Activated CD4-positive, alpha-beta T cell treated with anti-CD3 and anti-CD28 coated beads for 36 hours (primary cell): ENCODE data around the gene TEF. TPM values are rescaled to one million over a fixed set of nuclear protein-coding genes. Genes with fewer than 3 reads are reported as not detected.

Experiments
- ATAC-seq: fragments of 200-7000 bp; cut with Tn5 transposase; one replicate; pipeline ENCODE4 v1.10.0; 2021; ENCODE audit warnings: mild to moderate bottlenecking, moderate library complexity
- CTCF ChIA-PET: fragments of 350-600 bp; sonication (Branson Sonifier 250); formaldehyde crosslinking; loops from one replicate; lab custom pipeline; 2021; ENCODE audit warnings: antibody characterized with exemption; lab: Charles Lee
- POLR2A ChIA-PET: fragments of 350-600 bp; sonication (Branson Sonifier 250); formaldehyde crosslinking; loops from one replicate; lab custom pipeline; 2021; ENCODE audit warnings: antibody characterized with exemption, inconsistent platforms; lab: Charles Lee
- DNase-seq: peaks from one replicate; pipeline ENCODE4 v3.0.0-alpha.2; 2020
- H3K27ac Mint-ChIP-seq: one replicate; pipeline ENCODE4 v1.8.0; 2021; ENCODE audit warnings: mixed read lengths
- H3K27me3 Mint-ChIP-seq: one replicate; pipeline ENCODE4 v1.8.0; 2021; ENCODE audit warnings: mixed read lengths
- H3K36me3 Mint-ChIP-seq: one replicate; pipeline ENCODE4 v1.8.0; 2021; ENCODE audit warnings: low read depth, mixed read lengths
- H3K4me1 Mint-ChIP-seq: one replicate; pipeline ENCODE4 v1.8.0; 2021; ENCODE audit warnings: mixed read lengths
- H3K4me3 Mint-ChIP-seq: one replicate; pipeline ENCODE4 v1.8.0; 2021; ENCODE audit warnings: mild to moderate bottlenecking, moderate library complexity, mixed read lengths
- H3K9me3 Mint-ChIP-seq: one replicate; pipeline ENCODE4 v1.8.0; 2021; ENCODE audit warnings: low read depth, mixed read lengths
- intact Hi-C, 2 experiments: fragments of 100-400 bp; cut with DNase I in 1 of 2; cut with micrococcal nuclease in 1 of 2; formaldehyde crosslinking; loops; one replicate each; pipeline versions ENCODE4 v1.14.2 to v1.15.1; 2022 to 2024; cut with DNase I, micrococcal nuclease
- total RNA-seq, 2 experiments: library from RNA; stranded (reverse); gene quantifications; one replicate each; pipeline ENCODE4 v1.2.3, GENCODE V29; 2021

Gene TEF
- total RNA-seq, 2 experiments from 2014 or later, result 1.7 to 2.2 TPM

DNA sequence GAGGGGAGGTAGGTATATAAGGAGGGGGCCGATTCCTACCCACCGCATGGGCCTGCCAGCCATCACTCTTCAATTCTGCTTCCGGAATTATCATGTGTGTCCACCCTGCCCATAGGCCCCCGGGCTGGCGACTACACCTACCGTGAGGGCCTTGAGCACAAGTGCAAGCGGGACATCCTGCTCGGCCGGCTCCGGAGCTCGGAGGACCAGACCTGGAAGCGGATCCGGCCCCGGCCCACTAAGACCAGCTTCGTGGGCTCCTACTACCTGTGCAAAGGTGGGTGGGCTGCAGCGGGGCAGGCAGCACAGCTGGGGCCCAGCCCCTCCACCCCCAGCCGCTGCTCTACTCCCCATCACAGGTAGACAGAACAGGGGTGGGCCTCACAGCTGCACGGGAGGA lies 38.4 kb upstream of the TEF start:
- Mint-ChIP-seq H3K27ac (no peak overlapping the region), H3K4me3 (no peak overlapping the region), H3K27me3 (no peaks in the 10 kb centered on the region), H3K36me3 (peaks cover 25% of the 10 kb centered on the region), H3K4me1 (no peaks in the 10 kb centered on the region), H3K9me3 (no peaks in the 10 kb centered on the region)
- ChIA-PET CTCF (no interaction called here), POLR2A (interaction anchor here (0.6 kb wide), 1 partner anchor 19 kb away, joined by 4 read pairs; no protein-coding TSS in a partner anchor)
- DNase-seq, result no peak
- intact Hi-C loops, result no loop called here
- ATAC-seq, result no peak

- no peak for ATAC-seq
- ChIA-PET CTCF (no interaction called here), POLR2A (interaction anchor here (0.6 kb wide), 1 partner anchor 18 kb away, joined by 4 read pairs; no protein-coding TSS in a partner anchor)
- intact Hi-C loops, result no loop called here
- H3K27me3 Mint-ChIP-seq, result no peaks in the 10 kb centered on the region
- H3K4me3 Mint-ChIP-seq, result no peak overlapping the region
- no peaks in the 10 kb centered on the region for H3K9me3 Mint-ChIP-seq
- H3K4me1 Mint-ChIP-seq, result no peaks in the 10 kb centered on the region
- H3K36me3 Mint-ChIP-seq, result peaks cover 25% of the 10 kb centered on the region
- DNase-seq, result no peak
- no peak overlapping the region for H3K27ac Mint-ChIP-seq
These were observed 38.0 kb upstream of the TEF start for GRCh38 chr22:41343717-41344116.

DNA sequence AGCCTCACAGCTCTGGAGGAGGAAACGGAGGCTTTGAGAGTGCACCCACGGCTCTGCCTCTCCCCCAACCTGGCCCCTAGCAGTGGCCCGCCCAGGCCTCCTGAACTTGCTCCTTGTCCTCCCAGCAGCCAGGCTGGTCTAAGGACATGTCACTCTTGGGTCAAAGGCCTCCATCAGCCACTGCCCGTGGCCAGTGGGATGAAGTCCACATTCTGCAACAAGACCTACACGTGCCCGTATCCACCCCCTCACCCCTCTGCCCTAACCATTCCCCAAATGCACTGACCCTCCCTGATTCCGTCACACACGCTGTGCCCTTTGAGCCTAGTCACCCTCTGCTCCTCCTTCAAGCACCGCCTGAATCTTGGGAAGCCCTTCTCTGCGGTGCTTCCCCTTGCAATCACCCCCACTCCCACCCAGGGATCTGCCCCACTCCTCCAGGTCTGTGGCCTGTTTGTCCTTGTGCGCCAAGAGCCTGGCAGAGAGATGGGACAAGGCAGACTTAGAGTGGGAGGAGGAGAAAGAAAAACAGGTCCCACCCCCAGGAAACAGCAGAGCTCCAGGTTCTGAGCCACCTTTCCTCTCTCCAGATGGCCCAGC lies 37.5 kb upstream of the TEF start:
- CTCF ChIA-PET, result no interaction called here
- H3K4me3 Mint-ChIP-seq, result no peak overlapping the region
- no peaks in the 10 kb centered on the region for H3K27me3 Mint-ChIP-seq
- POLR2A ChIA-PET, result interaction anchor here (0.6 kb wide), 1 partner anchor 136 kb away, joined by 5 read pairs; no protein-coding TSS in a partner anchor
- intact Hi-C loops, result no loop called here
- ATAC-seq (no peak), DNase-seq (no peak)
- H3K9me3 Mint-ChIP-seq, result no peaks in the 10 kb centered on the region
- H3K27ac Mint-ChIP-seq, result no peak overlapping the region
- peaks cover 30% of the 10 kb centered on the region for H3K36me3 Mint-ChIP-seq
- no peaks in the 10 kb centered on the region for H3K4me1 Mint-ChIP-seq

DNA sequence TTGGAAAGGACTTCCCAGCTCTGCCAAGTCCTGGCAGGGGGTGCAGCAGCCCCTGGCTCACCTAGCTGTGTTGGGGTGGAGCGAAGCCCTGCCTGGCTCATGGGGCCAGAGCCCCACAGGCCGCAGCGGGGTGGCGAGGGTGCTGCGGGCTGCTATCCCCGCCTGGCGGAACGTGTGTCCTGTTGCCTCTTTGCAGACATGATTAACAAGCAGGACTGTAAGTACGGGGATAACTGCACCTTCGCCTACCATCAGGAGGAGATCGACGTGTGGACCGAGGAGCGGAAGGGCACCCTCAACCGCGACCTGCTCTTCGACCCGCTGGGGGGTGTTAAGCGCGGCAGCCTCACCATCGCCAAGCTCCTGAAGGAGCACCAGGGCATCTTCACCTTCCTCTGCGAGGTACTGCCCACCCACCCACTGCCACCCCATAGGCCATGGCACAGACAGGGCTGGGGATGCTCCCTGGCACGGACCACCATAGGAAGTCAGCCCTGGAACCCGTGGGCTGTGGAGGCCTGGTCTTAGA lies 35.9 kb upstream of the TEF start:
- ChIA-PET CTCF (no interaction called here), POLR2A (no interaction called here)
- no peak for DNase-seq
- H3K9me3 Mint-ChIP-seq, result no peaks in the 10 kb centered on the region
- peaks cover 37% of the 10 kb centered on the region for H3K36me3 Mint-ChIP-seq
- intact Hi-C loops, result no loop called here
- no peak for ATAC-seq
- H3K27ac Mint-ChIP-seq, result no peak overlapping the region
- no peaks in the 10 kb centered on the region for H3K27me3 Mint-ChIP-seq
- H3K4me3 Mint-ChIP-seq, result no peak overlapping the region
- H3K4me1 Mint-ChIP-seq, result no peaks in the 10 kb centered on the region

DNA sequence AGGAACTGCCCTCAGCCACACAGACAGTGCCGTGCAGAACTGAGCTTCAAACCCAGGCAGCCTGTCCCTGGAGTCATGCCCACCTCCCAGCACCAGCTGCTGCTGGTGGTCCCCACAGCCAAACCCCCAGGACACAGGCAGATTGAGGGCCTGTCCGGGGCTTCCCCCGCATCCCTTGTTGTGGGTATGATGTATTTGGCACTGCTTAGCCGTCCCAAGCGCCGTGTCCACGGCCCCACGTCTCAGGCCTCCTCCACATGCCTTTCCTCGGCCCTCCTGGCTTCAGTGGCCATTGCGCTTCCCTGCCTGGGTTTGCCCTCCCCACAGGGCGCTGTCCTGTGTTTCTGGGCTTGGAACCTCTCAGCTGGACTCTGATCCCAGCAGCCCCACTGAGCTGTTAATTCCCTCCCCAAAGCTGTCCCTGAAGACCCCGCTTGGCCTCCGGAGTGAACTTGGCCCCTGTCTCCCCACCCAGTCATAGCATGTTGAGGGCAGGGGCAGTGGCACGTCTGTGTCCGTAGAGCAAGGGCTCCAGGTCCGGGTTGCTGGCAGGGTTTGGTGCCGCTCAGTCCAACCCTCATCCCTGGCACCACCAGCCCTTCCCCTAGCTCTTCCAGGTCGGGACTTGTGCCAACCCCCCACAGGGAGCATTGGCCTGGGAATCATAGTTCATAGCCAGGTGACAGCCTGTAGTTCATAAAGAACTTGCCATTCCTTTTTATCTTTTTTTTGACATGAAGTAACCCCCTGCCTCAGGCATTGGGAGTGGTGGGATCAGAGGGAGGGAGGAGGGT lies 34.5 kb upstream of the TEF start:
- ChIA-PET POLR2A (no interaction called here), CTCF (interaction anchor here (0.6 kb wide), 1 partner anchor 190 kb away, joined by 5 read pairs; no protein-coding TSS in a partner anchor)
- Mint-ChIP-seq H3K4me1 (no peaks in the 10 kb centered on the region), H3K4me3 (no peak overlapping the region), H3K9me3 (no peaks in the 10 kb centered on the region), H3K36me3 (peaks cover 40% of the 10 kb centered on the region), H3K27ac (no peak overlapping the region), H3K27me3 (no peaks in the 10 kb centered on the region)
- intact Hi-C loops, result no loop called here
- ATAC-seq (no peak), DNase-seq (no peak)

DNA sequence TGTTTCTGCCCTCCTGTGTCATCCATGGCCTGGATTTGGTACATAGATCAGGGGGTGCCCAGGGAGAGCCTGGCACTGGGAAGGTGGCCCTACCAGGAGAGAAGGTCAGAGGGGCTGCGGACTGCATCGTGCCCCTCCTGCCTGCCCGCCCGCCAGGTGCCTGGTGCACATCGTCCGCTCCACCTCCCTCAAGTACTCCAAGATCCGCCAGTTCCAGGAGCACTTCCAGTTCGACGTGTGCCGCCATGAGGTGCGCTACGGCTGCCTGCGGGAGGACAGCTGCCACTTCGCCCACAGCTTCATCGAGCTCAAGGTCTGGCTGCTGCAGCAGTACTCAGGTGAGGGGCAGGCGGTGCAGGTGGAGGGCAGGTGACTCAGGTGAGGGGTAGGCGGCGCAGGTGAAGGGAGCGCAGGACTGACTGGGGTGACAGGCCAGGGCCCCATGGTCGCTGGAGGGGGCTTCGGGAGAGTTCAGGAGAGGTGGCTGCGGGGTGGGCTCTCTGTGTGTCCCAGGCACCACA lies 32.7 kb upstream of the TEF start:
- Mint-ChIP-seq H3K27ac (no peak overlapping the region), H3K4me3 (no peak overlapping the region), H3K9me3 (no peaks in the 10 kb centered on the region), H3K27me3 (no peaks in the 10 kb centered on the region), H3K4me1 (no peaks in the 10 kb centered on the region), H3K36me3 (peaks cover 44% of the 10 kb centered on the region)
- ATAC-seq (no peak), DNase-seq (no peak)
- intact Hi-C loops, result no loop called here
- CTCF ChIA-PET, result interaction anchor here (0.7 kb wide), 1 partner anchor 1935 kb away, joined by 3 read pairs; no protein-coding TSS in a partner anchor
- POLR2A ChIA-PET, result no interaction called here

DNA sequence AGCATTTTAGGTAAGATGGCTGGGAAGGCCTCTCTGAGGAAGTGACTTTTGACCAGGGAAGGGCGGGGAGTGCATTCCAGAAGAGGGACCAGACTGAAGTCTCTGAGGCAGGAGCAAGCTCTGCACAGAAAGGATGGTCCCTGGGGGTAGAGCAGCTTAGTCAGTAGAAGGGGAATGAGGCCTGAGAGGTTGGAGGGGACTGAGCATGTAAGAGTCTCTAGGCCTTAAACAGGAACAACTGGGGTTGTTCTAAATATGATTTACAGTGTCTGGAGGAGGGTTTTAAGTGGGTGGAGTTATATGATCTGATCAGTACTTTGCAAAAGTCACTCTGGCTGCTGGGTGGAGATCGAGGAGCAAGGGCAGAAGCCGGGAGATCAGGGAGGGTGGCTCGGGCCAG lies 31.7 kb upstream of the TEF start:
- POLR2A ChIA-PET, result no interaction called here
- Mint-ChIP-seq H3K27me3 (no peaks in the 10 kb centered on the region), H3K4me1 (no peaks in the 10 kb centered on the region), H3K9me3 (no peaks in the 10 kb centered on the region), H3K27ac (no peak overlapping the region), H3K4me3 (no peak overlapping the region), H3K36me3 (peaks cover 41% of the 10 kb centered on the region)
- DNase-seq (no peak), ATAC-seq (no peak)
- CTCF ChIA-PET, result interaction anchor here (0.7 kb wide), 1 partner anchor 22 kb away, joined by 3 read pairs; no protein-coding TSS in a partner anchor
- intact Hi-C loops, result no loop called here

DNA sequence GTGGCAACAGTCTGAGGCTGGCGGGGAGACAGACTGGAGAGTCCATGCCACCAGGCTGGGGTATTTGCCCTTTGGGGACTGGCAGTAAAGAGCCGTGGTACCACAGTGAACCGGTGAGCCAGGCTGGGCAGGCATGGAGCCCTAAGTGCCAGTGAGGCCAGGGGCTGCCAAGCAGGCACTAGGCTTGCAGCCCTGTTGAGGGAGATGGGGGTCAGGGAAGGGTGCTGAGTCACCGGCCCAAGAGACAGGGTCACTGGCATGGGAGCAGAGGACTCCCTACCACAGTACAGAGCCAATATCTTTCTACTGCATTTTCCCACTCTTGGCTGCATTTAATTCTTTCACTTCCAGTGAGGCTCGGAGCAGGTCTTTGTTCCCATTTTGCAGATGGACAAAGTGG lies 30.7 kb upstream of the TEF start:
- H3K27me3 Mint-ChIP-seq, result no peaks in the 10 kb centered on the region
- no peak overlapping the region for H3K4me3 Mint-ChIP-seq
- intact Hi-C loops, result no loop called here
- DNase-seq, result no peak
- ChIA-PET CTCF (interaction anchor here (0.5 to 0.6 kb wide), 2 partner anchors 135 to 337 kb away, joined by 3 read pairs; no protein-coding TSS in a partner anchor), POLR2A (interaction anchor here (0.5 kb wide), 1 partner anchor 27 kb away, joined by 3 read pairs; no protein-coding TSS in a partner anchor)
- no peaks in the 10 kb centered on the region for H3K9me3 Mint-ChIP-seq
- H3K36me3 Mint-ChIP-seq, result peaks cover 36% of the 10 kb centered on the region
- H3K4me1 Mint-ChIP-seq, result no peaks in the 10 kb centered on the region
- ATAC-seq, result no peak
- no peak overlapping the region for H3K27ac Mint-ChIP-seq

- ATAC-seq (no peak), DNase-seq (no peak)
- CTCF ChIA-PET, result interaction anchor here (0.7 kb wide), 1 partner anchor 82 kb away, joined by 7 read pairs; no protein-coding TSS in a partner anchor
- no peak overlapping the region for H3K27ac Mint-ChIP-seq
- H3K36me3 Mint-ChIP-seq, result peaks cover 34% of the 10 kb centered on the region
- no peaks in the 10 kb centered on the region for H3K9me3 Mint-ChIP-seq
- POLR2A ChIA-PET, result interaction anchor here (0.7 kb wide), 1 partner anchor 150 kb away, joined by 5 read pairs; no protein-coding TSS in a partner anchor
- H3K4me3 Mint-ChIP-seq, result no peak overlapping the region
- H3K4me1 Mint-ChIP-seq, result no peaks in the 10 kb centered on the region
- H3K27me3 Mint-ChIP-seq, result no peaks in the 10 kb centered on the region
- intact Hi-C loops, result no loop called here
These were observed 29.7 kb upstream of the TEF start for GRCh38 chr22:41352058-41352457.

DNA sequence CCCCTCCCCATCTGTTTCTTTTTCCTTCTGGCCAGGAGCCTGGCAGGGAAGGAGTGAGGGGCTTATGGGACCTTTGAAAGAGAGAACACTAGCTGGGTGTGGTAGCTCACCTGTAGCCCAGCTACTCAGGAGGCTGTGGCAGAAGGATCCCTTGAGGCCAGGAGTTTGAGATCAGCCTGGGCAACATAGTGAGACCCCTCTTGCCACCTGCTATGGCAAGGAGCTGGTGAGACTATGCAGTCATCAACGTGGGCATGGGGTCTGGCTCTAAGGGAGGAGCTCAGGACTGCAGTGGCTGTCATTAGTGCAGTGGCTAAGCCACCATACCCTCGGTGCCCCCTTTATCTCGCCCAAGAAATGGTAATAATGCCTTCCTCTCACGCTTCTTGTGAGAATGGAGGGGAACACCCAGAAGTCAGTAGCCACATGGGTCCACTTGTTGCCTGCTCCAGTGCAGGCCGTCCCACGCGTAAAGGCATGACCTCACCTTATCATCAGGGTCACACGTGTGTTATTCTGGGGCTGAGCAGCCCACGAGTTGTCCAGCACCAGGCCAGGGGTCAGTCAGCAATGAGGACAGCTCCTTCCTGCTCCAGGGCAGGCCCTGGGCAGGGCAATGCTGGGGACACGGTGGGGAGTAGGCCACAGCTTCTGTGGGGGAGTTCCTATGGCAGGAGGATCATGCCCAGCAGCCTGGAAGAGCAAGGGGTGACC lies 27.7 kb upstream of the TEF start:
- ChIA-PET CTCF (interaction anchor here (0.5 kb wide), 1 partner anchor 15 kb away, joined by 3 read pairs; no protein-coding TSS in a partner anchor), POLR2A (interaction anchor here (0.5 kb wide), 1 partner anchor 411 kb away, joined by 4 read pairs; no protein-coding TSS in a partner anchor)
- DNase-seq (no peak), ATAC-seq (no peak)
- no peak overlapping the region for H3K27ac Mint-ChIP-seq
- no peak overlapping the region for H3K4me3 Mint-ChIP-seq
- peaks cover 28% of the 10 kb centered on the region for H3K36me3 Mint-ChIP-seq
- no peaks in the 10 kb centered on the region for H3K27me3 Mint-ChIP-seq
- no peaks in the 10 kb centered on the region for H3K9me3 Mint-ChIP-seq
- intact Hi-C loops, result no loop called here
- H3K4me1 Mint-ChIP-seq, result no peaks in the 10 kb centered on the region

GRCh38 chr22:41354979-41355378 lies 26.8 kb upstream of the TEF start:
- Mint-ChIP-seq H3K4me1 (no peaks in the 10 kb centered on the region), H3K4me3 (no peak overlapping the region), H3K9me3 (no peaks in the 10 kb centered on the region), H3K36me3 (peaks cover 26% of the 10 kb centered on the region), H3K27me3 (no peaks in the 10 kb centered on the region), H3K27ac (no peak overlapping the region)
- CTCF ChIA-PET, result no interaction called here
- no peak for ATAC-seq
- POLR2A ChIA-PET, result interaction anchor here (0.5 kb wide), 1 partner anchor 412 kb away, joined by 4 read pairs; no protein-coding TSS in a partner anchor
- intact Hi-C loops, result no loop called here
- no peak for DNase-seq
